WTC11 (cell line): Measurements from ENCODE around the gene GLG1.

Source experiments
- ARID4B ChIP-seq: sonication (generic); formaldehyde crosslinking; IDR thresholded peaks from 2 replicates; pipeline ENCODE4 v1.8.0; 2023; ENCODE audit warnings: missing genetic modification reagents, mild to moderate bottlenecking, borderline replicate concordance
- CREB1 ChIP-seq: sonication (generic); formaldehyde crosslinking; IDR thresholded peaks from 2 replicates; pipeline ENCODE4 v1.8.0; 2023; ENCODE audit warnings: mild to moderate bottlenecking, missing genetic modification reagents
- CTCF ChIP-seq: fragments of 200-600 bp; IDR thresholded peaks from 2 replicates; pipeline ENCODE4 v1.8.0; 2022; ENCODE audit warnings: antibody characterized with exemption
- ETV6 ChIP-seq: sonication (generic); formaldehyde crosslinking; IDR thresholded peaks from 2 replicates; pipeline ENCODE4 v1.8.1; 2022; ENCODE audit warnings: mild to moderate bottlenecking, missing genetic modification reagents
- FOXK1 ChIP-seq: sonication (generic); formaldehyde crosslinking; IDR thresholded peaks from 2 replicates; pipeline ENCODE4 v1.8.0; 2022; ENCODE audit warnings: mild to moderate bottlenecking, moderate library complexity, missing genetic modification reagents
- GRHL2 ChIP-seq: fragments of 250-450 bp; sonication (Bioruptor Pico); IDR thresholded peaks from 2 replicates; pipeline ENCODE4 v1.8.0; 2022; ENCODE audit warnings: mild to moderate bottlenecking, moderate library complexity; ENCODE audit not compliant: insufficient replicate concordance, severe bottlenecking
- NR3C1 ChIP-seq: sonication (generic); formaldehyde crosslinking; conservative IDR thresholded peaks from 2 replicates; pipeline ENCODE4 v1.8.1; 2023; ENCODE audit warnings: low read depth, mild to moderate bottlenecking, missing genetic modification reagents
- PRDM15 ChIP-seq: sonication (generic); formaldehyde crosslinking; IDR thresholded peaks from 2 replicates; pipeline ENCODE4 v1.8.0; 2022; ENCODE audit warnings: missing genetic modification reagents
- SMAD4 ChIP-seq: sonication (generic); formaldehyde crosslinking; IDR thresholded peaks from 2 replicates; pipeline ENCODE4 v1.8.0; 2022; ENCODE audit warnings: mild to moderate bottlenecking, missing genetic modification reagents
- SP1 ChIP-seq: sonication (generic); formaldehyde crosslinking; conservative IDR thresholded peaks from 2 replicates; pipeline ENCODE4 v1.8.1; 2022; ENCODE audit warnings: missing genetic modification reagents
- ZNF416 ChIP-seq: fragments of 250-450 bp; sonication (Bioruptor Pico); IDR thresholded peaks from 2 replicates; pipeline ENCODE4 v1.9.0; 2021; ENCODE audit warnings: mild to moderate bottlenecking, inconsistent platforms

GRCh38 chr16:74605332-74605731, 1.6 kb downstream of the GLG1 start:
- TF ChIP-seq ARID4B (no peak), SMAD4 (no peak), ZNF416 (no peak), CTCF (no peak), ETV6 (CRISPR knock-in tag) (no peak), CREB1 (CRISPR knock-in tag) (no peak), SP1 (CRISPR knock-in tag) (no peak), GRHL2 (CRISPR knock-in tag) (no peak), FOXK1 (CRISPR knock-in tag) (no peak), NR3C1 (CRISPR knock-in tag) (no peak), PRDM15 (CRISPR knock-in tag) (no peak)
